Measurements from ENCODE around the gene CCL28. TPM values are rescaled to one million over a fixed set of nuclear protein-coding genes. Genes with fewer than 3 reads are reported as not detected.

Gene CCL28
- total and polyA plus RNA-seq, 9 of the 15 experiments (the other 6 are each of a cell fraction or from before 2014, with no cell fraction given): not detected

DNA sequence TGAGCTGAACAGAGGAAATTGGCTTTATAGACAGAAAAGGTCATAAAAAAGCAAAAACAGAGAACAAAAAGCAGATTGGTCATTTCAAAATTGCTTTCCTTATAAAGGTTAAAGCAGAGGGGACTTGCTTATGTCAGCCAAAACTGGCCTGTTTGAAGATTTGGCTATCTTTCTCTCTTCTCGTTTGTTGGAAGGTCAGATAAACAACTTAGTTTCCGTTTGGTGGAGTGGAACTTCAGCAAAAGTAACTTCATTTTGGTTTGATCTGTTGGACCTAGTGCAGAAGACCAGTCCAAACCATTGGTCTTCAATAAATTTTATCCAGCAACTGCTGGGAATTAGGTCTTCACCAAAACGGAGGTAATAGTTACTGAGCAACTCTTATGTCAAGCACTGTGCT, 53.9 kb downstream of the CCL28 start (continued):
- TF ChIP-seq C11orf30 (IDR thresholded peaks at IDR 0.05; ENCODE audit: low read depth): no peak
- 0 out of 2 replicates have a peak, but pooled peaks have one; percentile 42 for TF ChIP-seq HSF4 (CRISPR knock-in tag; IDR thresholded peaks at IDR 0.05; ENCODE audit: borderline replicate concordance)
- TF ChIP-seq MCM2 (IDR thresholded peaks at IDR 0.05; ENCODE audit: low read depth): no peak
- TF ChIP-seq ZNF444 (CRISPR knock-in tag; IDR thresholded peaks at IDR 0.05): no peak
- peak; percentile 4; the same call in 1 of the 2 replicates for TF ChIP-seq MAFF (IDR thresholded peaks at IDR 0.05; ENCODE audit: low read length)
- TF ChIP-seq, protein P1, sequence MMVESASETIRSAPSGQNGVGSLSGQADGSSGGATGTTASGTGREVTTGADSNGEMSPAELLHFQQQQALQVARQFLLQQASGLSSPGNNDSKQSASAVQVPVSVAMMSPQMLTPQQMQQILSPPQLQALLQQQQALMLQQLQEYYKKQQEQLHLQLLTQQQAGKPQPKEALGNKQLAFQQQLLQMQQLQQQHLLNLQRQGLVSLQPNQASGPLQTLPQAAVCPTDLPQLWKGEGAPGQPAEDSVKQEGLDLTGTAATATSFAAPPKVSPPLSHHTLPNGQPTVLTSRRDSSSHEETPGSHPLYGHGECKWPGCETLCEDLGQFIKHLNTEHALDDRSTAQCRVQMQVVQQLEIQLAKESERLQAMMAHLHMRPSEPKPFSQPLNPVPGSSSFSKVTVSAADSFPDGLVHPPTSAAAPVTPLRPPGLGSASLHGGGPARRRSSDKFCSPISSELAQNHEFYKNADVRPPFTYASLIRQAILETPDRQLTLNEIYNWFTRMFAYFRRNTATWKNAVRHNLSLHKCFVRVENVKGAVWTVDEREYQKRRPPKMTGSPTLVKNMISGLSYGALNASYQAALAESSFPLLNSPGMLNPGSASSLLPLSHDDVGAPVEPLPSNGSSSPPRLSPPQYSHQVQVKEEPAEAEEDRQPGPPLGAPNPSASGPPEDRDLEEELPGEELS (CRISPR knock-in tag; IDR thresholded peaks at IDR 0.05; ENCODE audit: borderline replicate concordance): no peak
- TF ChIP-seq DMBX1 (CRISPR knock-in tag; IDR thresholded peaks at IDR 0.05; ENCODE audit: borderline replicate concordance): peak; percentile 82
- TF ChIP-seq HCFC1 (IDR thresholded peaks at IDR 0.05; ENCODE audit: low read depth, low read length): no peak
- TF ChIP-seq ZNF133 (CRISPR knock-in tag; IDR thresholded peaks at IDR 0.05): no peak
- TF ChIP-seq, protein P2, sequence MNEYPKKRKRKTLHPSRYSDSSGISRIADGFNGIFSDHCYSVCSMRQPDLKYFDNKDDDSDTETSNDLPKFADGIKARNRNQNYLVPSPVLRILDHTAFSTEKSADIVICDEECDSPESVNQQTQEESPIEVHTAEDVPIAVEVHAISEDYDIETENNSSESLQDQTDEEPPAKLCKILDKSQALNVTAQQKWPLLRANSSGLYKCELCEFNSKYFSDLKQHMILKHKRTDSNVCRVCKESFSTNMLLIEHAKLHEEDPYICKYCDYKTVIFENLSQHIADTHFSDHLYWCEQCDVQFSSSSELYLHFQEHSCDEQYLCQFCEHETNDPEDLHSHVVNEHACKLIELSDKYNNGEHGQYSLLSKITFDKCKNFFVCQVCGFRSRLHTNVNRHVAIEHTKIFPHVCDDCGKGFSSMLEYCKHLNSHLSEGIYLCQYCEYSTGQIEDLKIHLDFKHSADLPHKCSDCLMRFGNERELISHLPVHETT (CRISPR knock-in tag; conservative IDR thresholded peaks at IDR 0.05 in 1 of 2, IDR thresholded peaks at IDR 0.05 in 1 of 2): peak in 1 of 2 experiments; percentile 51; a peak in 1 of 4 replicates
- TF ChIP-seq HINFP (tag; conservative IDR thresholded peaks at IDR 0.05; ENCODE audit: low read depth): 0 out of 2 replicates have a peak, but pooled peaks have one; percentile 48
- TF ChIP-seq, protein P3, sequence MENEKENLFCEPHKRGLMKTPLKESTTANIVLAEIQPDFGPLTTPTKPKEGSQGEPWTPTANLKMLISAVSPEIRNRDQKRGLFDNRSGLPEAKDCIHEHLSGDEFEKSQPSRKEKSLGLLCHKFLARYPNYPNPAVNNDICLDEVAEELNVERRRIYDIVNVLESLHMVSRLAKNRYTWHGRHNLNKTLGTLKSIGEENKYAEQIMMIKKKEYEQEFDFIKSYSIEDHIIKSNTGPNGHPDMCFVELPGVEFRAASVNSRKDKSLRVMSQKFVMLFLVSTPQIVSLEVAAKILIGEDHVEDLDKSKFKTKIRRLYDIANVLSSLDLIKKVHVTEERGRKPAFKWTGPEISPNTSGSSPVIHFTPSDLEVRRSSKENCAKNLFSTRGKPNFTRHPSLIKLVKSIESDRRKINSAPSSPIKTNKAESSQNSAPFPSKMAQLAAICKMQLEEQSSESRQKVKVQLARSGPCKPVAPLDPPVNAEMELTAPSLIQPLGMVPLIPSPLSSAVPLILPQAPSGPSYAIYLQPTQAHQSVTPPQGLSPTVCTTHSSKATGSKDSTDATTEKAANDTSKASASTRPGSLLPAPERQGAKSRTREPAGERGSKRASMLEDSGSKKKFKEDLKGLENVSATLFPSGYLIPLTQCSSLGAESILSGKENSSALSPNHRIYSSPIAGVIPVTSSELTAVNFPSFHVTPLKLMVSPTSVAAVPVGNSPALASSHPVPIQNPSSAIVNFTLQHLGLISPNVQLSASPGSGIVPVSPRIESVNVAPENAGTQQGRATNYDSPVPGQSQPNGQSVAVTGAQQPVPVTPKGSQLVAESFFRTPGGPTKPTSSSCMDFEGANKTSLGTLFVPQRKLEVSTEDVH (IDR thresholded peaks at IDR 0.05; ENCODE audit: low read depth, partially characterized antibody): no peak
- TF ChIP-seq FOXO4 (CRISPR knock-in tag; IDR thresholded peaks at IDR 0.05): no peak
- TF ChIP-seq ZNF143 (CRISPR knock-in tag; IDR thresholded peaks at IDR 0.05): no peak
- no peak for TF ChIP-seq POU5F1 (IDR thresholded peaks at IDR 0.05; ENCODE audit: borderline replicate concordance, low read depth, low read length, partially characterized antibody)
- TF ChIP-seq RNF219 (CRISPR knock-in tag; IDR thresholded peaks at IDR 0.05): no peak
